Upper lobe of left lung (tissue), 4 donors: Measurements from ENCODE around the gene MSL3B.

Source experiments
- EP300 ChIP-seq, 4 donors: sonication (generic); formaldehyde crosslinking; IDR thresholded peaks; one replicate each; pipeline ENCODE4 v1.5.1; 2017; ENCODE audit warnings: antibody characterized with exemption in 4 of 4, control low read depth in 2 of 4
- POLR2A ChIP-seq, 4 donors: fragments of 450-650 bp; IDR thresholded peaks; one replicate each; pipeline ENCODE4 v1.5.1; 2016 to 2017; ENCODE audit warnings: antibody characterized with exemption in 4 of 4, mild to moderate bottlenecking in 2 of 4
- POLR2AphosphoS5 ChIP-seq, 2 donors: sonication (generic); formaldehyde crosslinking; IDR thresholded peaks; one replicate each; pipeline ENCODE4 v1.5.1; 2017; ENCODE audit warnings: antibody characterized with exemption in 2 of 2
- TF ChIP-seq, protein P1 (sequence below), 6 experiments: fragments of 450-650 bp in 4 of 6; fragments of 200-600 bp in 2 of 6; sonication (generic) in 2 of 6; IDR thresholded peaks; one replicate each; pipeline ENCODE4 v1.5.1; 2016 to 2019; ENCODE audit warnings: antibody characterized with exemption in 6 of 6

DNA sequence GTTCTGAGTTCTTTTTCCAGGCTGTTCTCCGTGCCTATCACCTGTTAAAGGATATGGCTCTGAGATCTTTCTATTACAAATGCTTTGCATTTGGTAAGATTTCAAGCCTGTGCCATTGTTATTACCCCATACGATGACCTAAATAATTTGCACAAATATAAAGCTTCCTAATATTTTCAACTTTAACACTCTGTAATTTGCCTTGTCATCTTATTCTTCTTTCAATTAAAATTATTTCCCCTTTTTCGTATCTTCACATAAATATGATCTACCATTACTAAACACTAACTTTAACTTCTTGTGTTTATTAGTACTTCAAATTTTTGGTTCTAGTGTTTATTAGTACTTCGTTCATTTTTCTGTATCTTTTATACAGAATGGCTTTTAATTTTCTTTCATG, 3.2 kb upstream of the MSL3B start:
- TF ChIP-seq, protein P1, sequence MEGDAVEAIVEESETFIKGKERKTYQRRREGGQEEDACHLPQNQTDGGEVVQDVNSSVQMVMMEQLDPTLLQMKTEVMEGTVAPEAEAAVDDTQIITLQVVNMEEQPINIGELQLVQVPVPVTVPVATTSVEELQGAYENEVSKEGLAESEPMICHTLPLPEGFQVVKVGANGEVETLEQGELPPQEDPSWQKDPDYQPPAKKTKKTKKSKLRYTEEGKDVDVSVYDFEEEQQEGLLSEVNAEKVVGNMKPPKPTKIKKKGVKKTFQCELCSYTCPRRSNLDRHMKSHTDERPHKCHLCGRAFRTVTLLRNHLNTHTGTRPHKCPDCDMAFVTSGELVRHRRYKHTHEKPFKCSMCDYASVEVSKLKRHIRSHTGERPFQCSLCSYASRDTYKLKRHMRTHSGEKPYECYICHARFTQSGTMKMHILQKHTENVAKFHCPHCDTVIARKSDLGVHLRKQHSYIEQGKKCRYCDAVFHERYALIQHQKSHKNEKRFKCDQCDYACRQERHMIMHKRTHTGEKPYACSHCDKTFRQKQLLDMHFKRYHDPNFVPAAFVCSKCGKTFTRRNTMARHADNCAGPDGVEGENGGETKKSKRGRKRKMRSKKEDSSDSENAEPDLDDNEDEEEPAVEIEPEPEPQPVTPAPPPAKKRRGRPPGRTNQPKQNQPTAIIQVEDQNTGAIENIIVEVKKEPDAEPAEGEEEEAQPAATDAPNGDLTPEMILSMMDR (IDR thresholded peaks at IDR 0.05) = no peak
- TF ChIP-seq POLR2AphosphoS5 (IDR thresholded peaks at IDR 0.05) (no peak), POLR2A (IDR thresholded peaks at IDR 0.05) (no peak), EP300 (IDR thresholded peaks at IDR 0.05) (no peak)
